ENCODE results near the gene ADAMTSL5.
"Not testable (repeated sequence)": the region's sequence is repeated elsewhere in the genome, so short reads cannot be mapped to it uniquely, and the experiment has no call there.

The ADAMTSL5 gene

GRCh38 chr19:1512671-1513498 lies at the start of gene ADAMTSL5:
Gene ADAMTSL5 (minus strand): TSS chr19:1513019. CDS start chr19:1510943, 2,076 bp downstream.
- DNase-seq: no peak

GRCh38 chr19:1561236-1561842 lies 48.5 kb upstream of the ADAMTSL5 start:
- no peak for DNase-seq

GRCh38 chr19:1560286-1560882 lies 47.6 kb upstream of the ADAMTSL5 start:
- no peak for DNase-seq

GRCh38 chr19:1558552-1558951 lies 45.7 kb upstream of the ADAMTSL5 start:
- no peak for DNase-seq

GRCh38 chr19:1556390-1557070 lies 43.7 kb upstream of the ADAMTSL5 start:
- DNase-seq: no peak

- DNase-seq: no peak
Measured at GRCh38 chr19:1555487-1556389, 42.9 kb upstream of the ADAMTSL5 start.

GRCh38 chr19:1554968-1555367 lies 42.1 kb upstream of the ADAMTSL5 start:
- no peak for DNase-seq

GRCh38 chr19:1553415-1553814 lies 40.6 kb upstream of the ADAMTSL5 start:
- DNase-seq: no peak

GRCh38 chr19:1551068-1552040 lies 38.5 kb upstream of the ADAMTSL5 start:
- DNase-seq: no peak

- DNase-seq: no peak
Measured at GRCh38 chr19:1549332-1549945, 36.6 kb upstream of the ADAMTSL5 start.

- no peak for DNase-seq
Measured at GRCh38 chr19:1540365-1540925, 27.6 kb upstream of the ADAMTSL5 start.

- DNase-seq: not testable (repeated sequence)
Measured at GRCh38 chr19:1539749-1540148, 26.9 kb upstream of the ADAMTSL5 start.

GRCh38 chr19:1538978-1539377 lies 26.2 kb upstream of the ADAMTSL5 start:
- no peak for DNase-seq

GRCh38 chr19:1535699-1536098 lies 22.9 kb upstream of the ADAMTSL5 start:
- not testable (repeated sequence) for DNase-seq

- no peak for DNase-seq
Measured at GRCh38 chr19:1534972-1535371, 22.2 kb upstream of the ADAMTSL5 start.

- DNase-seq: no peak
Measured at GRCh38 chr19:1533510-1534150, 20.8 kb upstream of the ADAMTSL5 start.

GRCh38 chr19:1532003-1532402 lies 19.2 kb upstream of the ADAMTSL5 start:
- no peak for DNase-seq

- no peak for DNase-seq
Measured at GRCh38 chr19:1531587-1531986, 18.8 kb upstream of the ADAMTSL5 start.

- DNase-seq: not testable (repeated sequence)
Measured at GRCh38 chr19:1530856-1531255, 18.0 kb upstream of the ADAMTSL5 start.

- DNase-seq: no peak
Measured at GRCh38 chr19:1529430-1529816, 16.6 kb upstream of the ADAMTSL5 start.
